B cell (primary cell): ENCODE measurements around the gene LONRF2. TPM values are rescaled to one million over a fixed set of nuclear protein-coding genes. Genes with fewer than 3 reads are reported as not detected.
"Not testable (repeated sequence)": the region's sequence is repeated elsewhere in the genome, so short reads cannot be mapped to it uniquely, and the experiment has no call there.

Source experiments
- ATAC-seq: fragments of 200-7000 bp; cut with Tn5 transposase; one replicate; pipeline ENCODE4 v1.10.0; 2021; ENCODE audit warnings: low read depth, mild to moderate bottlenecking, moderate number of reproducible peaks, moderate library complexity
- CTCF ChIA-PET: fragments of 350-600 bp; sonication (Branson Sonifier 250); formaldehyde crosslinking; loops from one replicate; lab custom pipeline; 2021; ENCODE audit warnings: antibody characterized with exemption, inconsistent platforms; lab: Charles Lee
- POLR2A ChIA-PET: fragments of 350-600 bp; sonication (Branson Sonifier 250); formaldehyde crosslinking; loops from one replicate; lab custom pipeline; 2021; ENCODE audit warnings: antibody characterized with exemption; lab: Charles Lee
- DNase-seq: peaks from one replicate; pipeline ENCODE4 v3.0.0; 2013
- H2AFZ ChIP-seq: 2 replicates; pipeline ENCODE4 v1.6.1; 2012; ENCODE audit warnings: mild to moderate bottlenecking, low read depth, low read length; ENCODE audit not compliant: insufficient read depth, poor library complexity, severe bottlenecking
- H3K27ac ChIP-seq, 2 donors: 1 replicate in 1 of 2; 2 replicates in 1 of 2; pipeline ENCODE4 v1.5.1; 2012 to 2013; ENCODE audit warnings: low read length in 2 of 2, mild to moderate bottlenecking in 2 of 2, moderate library complexity in 1 of 2
- H3K27me3 ChIP-seq, 4 experiments: fragments of 200-600 bp in 1 of 4; sonication (generic) in 1 of 4; replicated peaks in 1 of 4; 1 replicate in 2 of 4; 2 replicates in 2 of 4; pipeline versions ENCODE4 v1.6.1 to v1.7.0; 2013 to 2016; ENCODE audit warnings: low read length in 3 of 4, mild to moderate bottlenecking in 2 of 4, mixed read lengths in 1 of 4, moderate library complexity in 1 of 4; ENCODE audit not compliant: insufficient read depth in 4 of 4, control insufficient read depth in 3 of 4; ENCODE audit errors: control extremely low read depth in 1 of 4
- H3K36me3 ChIP-seq, 2 experiments: replicated peaks in 1 of 2; 1 replicate in 1 of 2; 2 replicates in 1 of 2; pipeline versions ENCODE4 v1.6.1 to v1.7.1; 2013; ENCODE audit warnings: low read length in 1 of 2; ENCODE audit not compliant: insufficient read depth in 2 of 2, control insufficient read depth in 1 of 2; ENCODE audit errors: control extremely low read depth in 1 of 2, extremely low read depth in 1 of 2
- H3K4me1 ChIP-seq, 2 donors: fragments of 200-600 bp in 1 of 2; sonication (generic) in 1 of 2; 1 replicate in 1 of 2; 2 replicates in 1 of 2; pipeline versions ENCODE4 v1.5.1 to v1.6.1; 2013 to 2017; ENCODE audit warnings: low read length in 2 of 2; ENCODE audit not compliant: control insufficient read depth in 2 of 2, insufficient read depth in 2 of 2
- H3K4me2 ChIP-seq: replicated peaks from 2 replicates; pipeline ENCODE3; 2012; ENCODE audit warnings: mild to moderate bottlenecking, low read depth, low read length; ENCODE audit not compliant: poor library complexity, severe bottlenecking
- H3K4me3 ChIP-seq, 5 experiments: fragments of 200-600 bp in 1 of 5; sonication (generic) in 1 of 5; 1 replicate in 3 of 5; 2 replicates in 2 of 5; pipeline versions ENCODE4 v1.5.1 to v1.7.0; 2011 to 2016; ENCODE audit warnings: low read length in 4 of 5, mild to moderate bottlenecking in 4 of 5, low read depth in 2 of 5, control low read depth in 1 of 5, moderate library complexity in 1 of 5; ENCODE audit not compliant: insufficient read depth in 1 of 5; ENCODE audit errors: control extremely low read depth in 1 of 5, extremely low read depth in 1 of 5
- H3K79me2 ChIP-seq: fragments of 200-600 bp; sonication (generic); one replicate; pipeline ENCODE4 v1.6.0; 2016; ENCODE audit warnings: low read length; ENCODE audit not compliant: control insufficient read depth, insufficient read depth
- H3K9ac ChIP-seq: fragments of 200-600 bp; sonication (generic); 2 replicates; pipeline ENCODE4 v1.6.1; 2017; ENCODE audit warnings: mild to moderate bottlenecking, low read length, moderate library complexity
- H3K9me3 ChIP-seq, 3 donors: one replicate each; pipeline versions ENCODE4 v1.6.1 to v1.7.1; 2013; ENCODE audit warnings: low read length in 2 of 3; ENCODE audit not compliant: control insufficient read depth in 2 of 3, insufficient read depth in 1 of 3; ENCODE audit errors: control extremely low read depth in 1 of 3
- H4K20me1 ChIP-seq: 2 replicates; pipeline ENCODE4 v1.6.0; 2012; ENCODE audit warnings: mild to moderate bottlenecking, low read length; ENCODE audit not compliant: insufficient read depth, control insufficient read depth, poor library complexity, severe bottlenecking
- H3K27ac Mint-ChIP-seq: one replicate; pipeline ENCODE4 v1.8.0; 2021; ENCODE audit warnings: mixed read lengths
- H3K27me3 Mint-ChIP-seq: one replicate; pipeline ENCODE4 v1.8.0; 2021; ENCODE audit warnings: mixed read lengths
- H3K4me1 Mint-ChIP-seq: one replicate; pipeline ENCODE4 v1.8.0; 2021; ENCODE audit warnings: mixed read lengths
- H3K4me3 Mint-ChIP-seq: one replicate; pipeline ENCODE4 v1.8.0; 2021; ENCODE audit warnings: mixed read lengths
- H3K9me3 Mint-ChIP-seq: one replicate; pipeline ENCODE4 v1.8.0; 2022; ENCODE audit warnings: mixed read lengths; ENCODE audit not compliant: insufficient read depth
- CTCF ChIP-seq: fragments of 200-600 bp; IDR thresholded peaks from one replicate; pipeline ENCODE4 v1.8.0; 2022; ENCODE audit warnings: antibody characterized with exemption, mild to moderate bottlenecking
- EZH2 ChIP-seq: IDR thresholded peaks from 2 replicates; pipeline ENCODE4 v1.6.1; 2012; ENCODE audit warnings: borderline replicate concordance, low read depth, mild to moderate bottlenecking, moderate library complexity, low read length; ENCODE audit not compliant: insufficient read depth, poor library complexity, severe bottlenecking
- WGBS: methylation state at CpG from one replicate; pipeline ENCODE4 v1.1.5; 2013; ENCODE audit warnings: missing lambda C conversion rate; ENCODE audit not compliant: insufficient coverage; 5-methylcytosine and 5-hydroxymethylcytosine counted together
- intact Hi-C: fragments of 100-400 bp; cut with micrococcal nuclease; formaldehyde crosslinking; loops from one replicate; pipeline ENCODE4 v1.10.0; 2022
- polyA plus RNA-seq: library from polyadenylated mRNA; depleted of rRNA; stranded (reverse); fragments of >200 nt; gene quantifications from 2 replicates; pipeline ENCODE4 v1.2.3, GENCODE V29; 2012
- total RNA-seq, 2 donors: library from RNA; stranded (reverse); fragments of 120-200 nt in 1 of 2; gene quantifications; 1 replicate in 1 of 2; 2 replicates in 1 of 2; pipeline versions ENCODE4 v1.2.3 to v1.2.4, GENCODE V29; 2013 to 2022

Gene LONRF2
- total and polyA plus RNA-seq, 2 donors (not counting 1 experiment from before 2014, with no cell fraction given): 0.32 TPM; not detected in 1

GRCh38 chr2:100344433-100344832, 22.1 kb upstream of the LONRF2 start:
- CTCF ChIA-PET: no interaction called here
- Histone ChIP-seq H2AFZ (no peak overlapping the region), H3K4me3 (no peak overlapping the region), H3K9ac (no peak overlapping the region), H4K20me1 (no peaks in the 10 kb centered on the region), H3K9me3 (peaks cover 0 to 8% (median 0%) of the 10 kb centered on the region in 3 donors), H3K27ac (no peak overlapping the region), H3K4me1 (no peaks in the 10 kb centered on the region), H3K79me2 (no peaks in the 10 kb centered on the region), H3K27me3 (peaks cover 0 to 18% (median 14%) of the 10 kb centered on the region in 4 experiments), H3K36me3 (no peaks in the 10 kb centered on the region), H3K4me2 (no peak overlapping the region)
- Mint-ChIP-seq H3K27me3 (peaks cover 56% of the 10 kb centered on the region), H3K4me3 (no peak overlapping the region), H3K27ac (no peak overlapping the region), H3K4me1 (no peaks in the 10 kb centered on the region), H3K9me3 (peaks cover 12% of the 10 kb centered on the region)
- POLR2A ChIA-PET: no interaction called here
- no peak for ATAC-seq
- WGBS: 78% methylated on average over 2 of the region's 4 CpGs
- intact Hi-C loops: no loop called here
- TF ChIP-seq CTCF: no peak
- TF ChIP-seq EZH2: no peak
- DNase-seq: no peak

GRCh38 chr2:100342466-100342865, 20.2 kb upstream of the LONRF2 start:
- POLR2A ChIA-PET, intact Hi-C loops: not testable (repeated sequence)

More at GRCh38 chr2:100342466-100342865, 20.2 kb upstream of the LONRF2 start:
- H3K9me3 ChIP-seq, H3K4me3 Mint-ChIP-seq, H3K27ac Mint-ChIP-seq, DNase-seq, H4K20me1 ChIP-seq, ATAC-seq, H2AFZ ChIP-seq, H3K9ac ChIP-seq, H3K36me3 ChIP-seq, CTCF ChIA-PET, H3K4me1 Mint-ChIP-seq, H3K4me3 ChIP-seq, H3K79me2 ChIP-seq, H3K27ac ChIP-seq, H3K4me2 ChIP-seq, H3K4me1 ChIP-seq: not testable (repeated sequence)
- Mint-ChIP-seq H3K27me3 (peaks cover 46% of the 10 kb centered on the region), H3K9me3 (peaks cover 12% of the 10 kb centered on the region)
- WGBS: no CpG with 5 or more reads among the region's 2 CpGs
- H3K27me3 ChIP-seq: peaks cover 0 to 11% (median 7%) of the 10 kb centered on the region in 4 experiments
